K562 (cell line): ENCODE results near the gene PSEN1. TPM values are rescaled to one million over a fixed set of nuclear protein-coding genes. Genes with fewer than 3 reads are reported as not detected.

Source experiments
- ATAC-seq: fragments of 200-7000 bp; cut with Tn5 transposase; 3 replicates; pipeline ENCODE4 v1.9.1; 2020; ENCODE audit warnings: moderate library complexity
- BruUV-seq: library from RNA; stranded (reverse); fragments of 400-500 nt; replicated peaks from 2 replicates; lab custom pipeline; 2021; lab: Mats Ljungman, UMichigan
- CTCF ChIA-PET: fragments of 300-600 bp; formaldehyde crosslinking; extraction: SDS; loops from one replicate; lab custom pipeline; 2021; ENCODE audit warnings: low intra/inter-chr PET ratio; lab: Yijun Ruan, JAX
- POLR2A ChIA-PET: fragments of 300-600, 350-650 bp; sonication (Branson Sonifier 250); formaldehyde crosslinking; extraction: SDS; loops from one replicate; lab custom pipeline; 2021; ENCODE audit warnings: antibody characterized with exemption, inconsistent platforms; lab: Yijun Ruan, JAX
- DNase-seq, 4 experiments: peaks; one replicate each; pipeline versions ENCODE4 v3.0.0 to v3.0.0-alpha.2; 2011 to 2018; ENCODE audit warnings: low spot score in 3 of 4, mixed read lengths in 3 of 4; ENCODE audit errors: extremely low read depth in 1 of 4
- FAIRE-seq: peaks from 2 replicates; lab custom pipeline; 2011; peaks lifted over from hg19 to GRCh38; lab: Jason Lieb, UNC
- H2AFZ ChIP-seq: 2 replicates; pipeline ENCODE4 v1.6.0; 2011; ENCODE audit warnings: low read depth, low read length, control low read depth, inconsistent platforms
- H3K27ac ChIP-seq: fragments of 200-600 bp; 3 replicates; pipeline ENCODE4 v1.8.0; 2011; ENCODE audit warnings: low read depth, mild to moderate bottlenecking, control low read depth, inconsistent platforms, low read length, moderate library complexity, mixed read lengths; ENCODE audit errors: extremely low read depth
- H3K27me3 ChIP-seq, 2 experiments: fragments of 300-600 bp in 1 of 2; 2 replicates in 1 of 2; 3 replicates in 1 of 2; pipeline versions ENCODE4 v1.6.0 to v1.8.0; 2011; ENCODE audit warnings: inconsistent platforms in 2 of 2, low read length in 2 of 2, mild to moderate bottlenecking in 1 of 2, mixed read lengths in 1 of 2, moderate library complexity in 1 of 2; ENCODE audit not compliant: control insufficient read depth in 2 of 2, insufficient read depth in 2 of 2
- H3K36me3 ChIP-seq: fragments of 300-600 bp; 3 replicates; pipeline ENCODE4 v1.8.0; 2011; ENCODE audit warnings: mild to moderate bottlenecking, low read length, inconsistent platforms; ENCODE audit not compliant: control insufficient read depth, insufficient read depth
- H3K4me1 ChIP-seq, 2 experiments: fragments of 200-600 bp in 1 of 2; replicated peaks in 1 of 2; 2 replicates in 1 of 2; 3 replicates in 1 of 2; pipeline versions ENCODE4 v1.5.1 to v1.8.0; 2011; ENCODE audit warnings: inconsistent platforms in 2 of 2, low read length in 2 of 2, mild to moderate bottlenecking in 1 of 2, mixed read lengths in 1 of 2, moderate library complexity in 1 of 2; ENCODE audit not compliant: control insufficient read depth in 2 of 2, insufficient read depth in 2 of 2
- H3K4me2 ChIP-seq: 2 replicates; pipeline ENCODE4 v1.6.1; 2011; ENCODE audit warnings: low read length, control low read depth, inconsistent platforms, mixed read lengths; ENCODE audit not compliant: insufficient read depth
- H3K4me3 ChIP-seq: fragments of 200-600 bp; sonication (generic), shearing (Covaris generic); 2 replicates; pipeline ENCODE4 v1.5.1; 2016; ENCODE audit warnings: control low read depth, inconsistent platforms
- H3K79me2 ChIP-seq: fragments of 200-600 bp; 3 replicates; pipeline ENCODE4 v1.8.0; 2011; ENCODE audit warnings: low read length, inconsistent platforms; ENCODE audit not compliant: control insufficient read depth, insufficient read depth
- H3K9ac ChIP-seq, 2 experiments: 2 replicates each; pipeline versions ENCODE4 v1.6.0 to v1.6.1; 2011; ENCODE audit warnings: low read depth in 2 of 2, low read length in 2 of 2, control low read depth in 1 of 2, inconsistent platforms in 1 of 2, mild to moderate bottlenecking in 1 of 2, mixed read lengths in 1 of 2; ENCODE audit not compliant: insufficient read depth in 1 of 2
- H3K9me1 ChIP-seq: one replicate; pipeline ENCODE4 v1.6.0; 2011; ENCODE audit warnings: inconsistent platforms, mild to moderate bottlenecking, low read length, moderate library complexity; ENCODE audit not compliant: control insufficient read depth, insufficient read depth
- H3K9me3 ChIP-seq: replicated peaks from 2 replicates; pipeline ENCODE4 v1.5.1; 2011; ENCODE audit warnings: low read depth, low read length, inconsistent platforms; ENCODE audit not compliant: control insufficient read depth, insufficient read depth
- H4K20me1 ChIP-seq: replicated peaks from 2 replicates; pipeline ENCODE4 v1.6.1; 2011; ENCODE audit warnings: low read length, inconsistent platforms, mixed read lengths; ENCODE audit not compliant: control insufficient read depth, insufficient read depth
- ELK1 ChIP-seq: sonication (generic); formaldehyde crosslinking; IDR thresholded peaks from 2 replicates; pipeline ENCODE4 v1.8.1; 2022; ENCODE audit warnings: missing genetic modification reagents
- HMG20A ChIP-seq: fragments of 450-650 bp; formaldehyde crosslinking; conservative IDR thresholded peaks from 2 replicates; pipeline ENCODE4 v1.4.0; 2020; ENCODE audit warnings: mild to moderate bottlenecking, mixed read lengths
- KAT7 ChIP-seq: sonication (generic); formaldehyde crosslinking; IDR thresholded peaks from 2 replicates; pipeline ENCODE4 v1.8.0; 2022; ENCODE audit warnings: missing genetic modification reagents, mild to moderate bottlenecking, borderline replicate concordance
- LEF1 ChIP-seq: fragments of 450-650 bp; IDR thresholded peaks from 2 replicates; pipeline ENCODE4 v1.6.1; 2016; ENCODE audit warnings: mild to moderate bottlenecking
- RAD51 ChIP-seq: fragments of 450-650 bp; IDR thresholded peaks from 2 replicates; pipeline ENCODE4 v1.7.1; 2016; ENCODE audit warnings: low read depth, mild to moderate bottlenecking, borderline replicate concordance
- RBFOX2 ChIP-seq: fragments of 200-400 bp; formaldehyde crosslinking; IDR thresholded peaks from 2 replicates; pipeline ENCODE4 v1.6.1; 2017; ENCODE audit warnings: low read depth, mild to moderate bottlenecking, low read length, moderate library complexity
- VEZF1 ChIP-seq: fragments of 200-800 bp; sonication (Bioruptor generic); IDR thresholded peaks from 2 replicates; pipeline ENCODE4 v1.6.1; 2017; ENCODE audit warnings: missing genetic modification characterization, missing compliant biosample characterization
- ZNF212 ChIP-seq: fragments of 450-650 bp; formaldehyde crosslinking; IDR thresholded peaks from 2 replicates; pipeline ENCODE4 v1.4.0; 2020; ENCODE audit warnings: mild to moderate bottlenecking
- WGBS: fragments of 100-300 bp; shearing (Covaris generic); methylation state at CpG from one replicate; pipeline ENCODE4 v1.1.6; 2016; ENCODE audit warnings: low coverage, mixed read lengths; ENCODE audit not compliant: insufficient coverage; ENCODE audit errors: missing lambda C conversion rate; 5-methylcytosine and 5-hydroxymethylcytosine counted together
- in situ Hi-C: fragments of 300-500 bp; cut with MboI; formaldehyde crosslinking; loops from 4 replicates; pipeline ENCODE4 v1.15.0; 2018; ENCODE audit warnings: inconsistent platforms, mixed read lengths
- intact Hi-C: fragments of 100-400 bp; cut with micrococcal nuclease; formaldehyde crosslinking; loops from 2 replicates; pipeline ENCODE4 v1.14.2; 2022
- polyA plus RNA-seq, 8 experiments: library from polyadenylated mRNA; depleted of rRNA in 4 of 8; stranded (reverse) in 5 of 8; unstranded in 3 of 8; fragments of >200 nt; fragmentation: Nextera tagmentation in 2 of 8; fragmentation: Illumina TruSeq in 1 of 8; extraction: Ambion mirVana in 2 of 8; extraction: Trizol in 1 of 8; gene quantifications; 2 replicates each; pipeline versions ENCODE4 v1.2.1 to v1.2.3, GENCODE V29; 2011 to 2014; ENCODE audit warnings: inconsistent platforms in 1 of 8, missing spikeins in 1 of 8
- total RNA-seq, 7 experiments: library from RNA; depleted of rRNA in 6 of 7; stranded (reverse); fragments of >200 nt in 6 of 7; fragmentation: Illumina TruSeq in 2 of 7; extraction: Trizol in 2 of 7; gene quantifications; 2 replicates each; pipeline versions ENCODE4 v1.2.1 to v1.2.3, GENCODE V29; 2011 to 2021; ENCODE audit warnings: low replicate concordance in 1 of 7

Gene PSEN1
- total and polyA plus RNA-seq, 9 of the 15 experiments (the other 6 are each of a cell fraction or from before 2014, with no cell fraction given), result 6.5 to 25.2 (median 14.3) TPM

GRCh38 chr14:73116079-73116665 lies 20.1 kb upstream of the PSEN1 start:
- CTCF ChIA-PET, result no interaction called here

More at GRCh38 chr14:73116079-73116665, 20.1 kb upstream of the PSEN1 start:
- Histone ChIP-seq H3K4me3 (no peak overlapping the region), H3K9me3 (no peaks in the 10 kb centered on the region), H3K4me2 (no peak overlapping the region), H4K20me1 (no peaks in the 10 kb centered on the region), H3K9ac (no peak overlapping the region), H3K4me1 (no peaks in the 10 kb centered on the region), H3K9me1 (no peaks in the 10 kb centered on the region), H3K36me3 (peaks cover 92% of the 10 kb centered on the region), H3K27me3 (no peaks in the 10 kb centered on the region), H2AFZ (no peak overlapping the region), H3K27ac (no peak overlapping the region), H3K79me2 (peaks cover 9% of the 10 kb centered on the region; the same call in 1 of the 3 replicates)
- DNase-seq (no peak), ATAC-seq (no peak), FAIRE-seq (no peak)
- WGBS, result 91% methylated on average over 6 of the region's 6 CpGs
- in situ Hi-C loops, result no loop called here
- TF ChIP-seq VEZF1 (CRISPR knock-in tag) (no peak), ELK1 (CRISPR knock-in tag) (no peak), RAD51 (no peak), RBFOX2 (no peak), KAT7 (CRISPR knock-in tag) (no peak), LEF1 (no peak), HMG20A (CRISPR knock-in tag) (no peak), ZNF212 (CRISPR knock-in tag) (no peak)
- POLR2A ChIA-PET, result interaction anchor here (1.1 to 1.5 kb wide), 2 partner anchors 9 to 21 kb away, joined by 3 read pairs; no protein-coding TSS in a partner anchor
- no TSS peak for BruUV-seq
- intact Hi-C loops, result no loop called here
